ENCODE measurements around the gene UBE3D.
"Not testable (repeated sequence)": the region's sequence is repeated elsewhere in the genome, so short reads cannot be mapped to it uniquely, and the experiment has no call there.

UBE3D gene

GRCh38 chr6:82867946-82868345 lies 197.7 kb downstream of the UBE3D start:
- DNase-seq: no peak

DNA sequence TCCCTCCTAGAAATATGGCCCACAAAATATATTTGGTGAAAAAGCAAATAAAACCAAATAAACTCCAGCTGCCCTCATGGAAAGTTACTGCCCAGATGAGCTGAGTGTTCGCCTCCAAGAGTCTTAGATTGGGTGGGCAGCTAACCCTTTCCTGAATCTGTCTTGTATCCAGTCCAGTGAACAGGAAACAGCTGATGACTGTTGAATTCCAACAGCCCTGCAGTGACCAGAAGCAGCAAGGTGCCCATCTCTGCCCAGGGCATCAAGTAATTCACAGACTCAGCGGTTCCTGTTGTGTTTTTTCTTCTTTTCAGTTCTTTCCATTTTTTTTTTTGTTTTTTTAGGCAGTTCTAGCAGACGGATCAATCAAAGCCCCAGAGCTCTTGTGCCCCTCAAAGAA lies 199.2 kb downstream of the UBE3D start:
- DNase-seq: no peak

GRCh38 chr6:82865461-82865860 lies 200.2 kb downstream of the UBE3D start:
- DNase-seq: no peak

GRCh38 chr6:82863781-82864180 lies 201.9 kb downstream of the UBE3D start:
- DNase-seq: no peak

- no peak for DNase-seq
These were observed 203.1 kb downstream of the UBE3D start for GRCh38 chr6:82862543-82862942.

- no peak for DNase-seq
These were observed 204.5 kb downstream of the UBE3D start for GRCh38 chr6:82861121-82861520.

DNA sequence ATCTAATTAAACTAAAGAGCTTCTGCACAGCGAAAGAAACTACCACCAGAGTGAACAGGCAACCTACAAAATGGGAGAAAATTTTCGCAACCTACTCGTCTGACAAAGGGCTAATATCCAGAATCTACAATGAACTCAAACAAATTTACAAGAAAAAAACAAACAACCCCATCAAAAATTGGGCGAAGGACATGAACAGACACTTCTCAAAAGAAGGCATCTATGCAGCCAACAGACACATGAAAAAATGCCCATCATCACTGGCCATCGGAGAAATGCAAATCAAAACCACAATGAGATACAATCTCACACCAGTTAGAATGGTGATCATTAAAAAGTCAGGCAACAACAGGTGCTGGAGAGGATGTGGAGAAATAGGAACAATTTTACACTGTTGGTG lies 209.6 kb downstream of the UBE3D start:
- DNase-seq: not testable (repeated sequence)

DNA sequence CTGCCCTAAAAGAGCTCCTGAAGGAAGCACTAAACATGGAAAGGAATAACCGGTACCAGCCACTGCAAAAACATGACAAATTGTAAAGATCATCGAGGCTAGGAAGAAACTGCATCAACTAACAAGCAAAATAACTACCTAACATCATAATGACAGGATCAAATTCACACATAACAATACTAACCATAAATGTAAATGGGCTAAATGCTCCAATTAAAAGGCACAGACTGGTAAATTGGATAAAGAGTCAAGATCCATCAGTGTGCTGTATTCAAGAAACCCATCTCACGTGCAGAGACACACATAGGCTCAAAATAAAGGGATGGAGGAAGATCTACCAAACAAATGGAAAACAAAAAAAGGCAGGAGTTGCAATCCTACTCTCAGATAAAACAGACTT lies 212.7 kb downstream of the UBE3D start:
- not testable (repeated sequence) for DNase-seq

DNA sequence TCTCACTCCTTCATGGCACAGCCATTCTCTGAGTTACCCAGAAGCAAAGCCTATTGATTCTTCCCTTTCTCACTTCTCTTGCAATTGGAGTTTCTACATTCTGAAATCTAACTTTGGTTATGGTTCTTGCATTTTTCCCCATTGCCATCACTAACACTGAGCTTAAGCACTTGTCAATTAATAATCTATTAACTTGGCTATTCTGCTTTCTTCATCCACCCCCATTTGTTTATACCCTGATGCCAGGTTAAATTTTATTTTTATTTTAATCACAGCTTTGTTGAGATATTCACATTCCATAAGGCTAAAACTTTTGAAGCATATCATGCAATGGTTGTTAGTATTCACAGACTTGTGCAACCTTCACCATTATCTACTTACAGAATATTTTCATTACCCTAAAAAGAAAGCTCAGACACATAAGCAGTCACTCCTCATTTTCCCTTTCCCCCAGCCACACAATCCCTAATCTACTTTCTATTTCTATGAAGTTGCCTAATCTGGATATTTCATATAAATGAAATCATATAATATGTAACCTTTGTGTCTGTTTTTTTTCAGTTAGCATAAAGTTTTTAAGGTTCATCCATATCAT lies 222.3 kb downstream of the UBE3D start:
- DNase-seq: no peak

DNA sequence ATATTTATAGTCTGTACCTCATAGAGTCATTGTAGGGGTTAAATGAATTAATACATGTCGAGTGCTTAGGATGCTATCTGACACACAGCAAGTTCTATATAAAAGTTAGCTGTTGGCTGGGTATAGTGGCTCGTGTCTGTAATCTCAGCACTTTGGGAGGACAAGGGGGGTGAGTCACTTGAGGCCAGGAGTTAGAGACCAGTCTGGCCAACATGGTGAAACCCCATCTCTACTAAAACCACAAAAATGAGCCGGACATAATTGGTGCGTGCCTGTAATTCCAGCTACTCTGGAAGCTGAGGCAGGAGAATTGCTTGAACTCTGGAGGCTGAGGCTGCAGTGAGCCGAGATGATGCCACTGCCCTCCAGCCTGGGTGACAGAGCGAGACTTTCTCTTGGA lies 222.9 kb downstream of the UBE3D start:
- no peak for DNase-seq
